Spleen (tissue), 7 donors: Measurements from ENCODE around the gene RBM3.

ENCODE experiments used
- CTCF ChIP-seq, 11 experiments: fragments of 200-600 bp in 7 of 11; fragments of 450-650 bp in 4 of 11; sonication (generic) in 4 of 11; IDR thresholded peaks in 8 of 11; conservative IDR thresholded peaks in 3 of 11; 1 replicate in 7 of 11; 2 replicates in 4 of 11; pipeline versions ENCODE4 v1.4.0 to v1.8.0; 2016 to 2021; ENCODE audit warnings: antibody characterized with exemption in 11 of 11, inconsistent platforms in 4 of 11, mild to moderate bottlenecking in 1 of 11
- POLR2A ChIP-seq, 3 donors: fragments of 450-650 bp; IDR thresholded peaks; one replicate each; pipeline ENCODE4 v1.5.1; 2017; ENCODE audit warnings: antibody characterized with exemption in 3 of 3, mild to moderate bottlenecking in 1 of 3
- donor health status: DM: no; HTN: no; CAD: no; lungs with moderate emphysema.
- donor health status: DM: no; HTN: no; CAD: no.
- donor health status: DM: no; HTN: no; CAD: no.

GRCh38 chrX:48580662-48581061, 6.4 kb downstream of the RBM3 start:
- TF ChIP-seq CTCF (IDR thresholded peaks at IDR 0.05 in 8 of 11, conservative IDR thresholded peaks at IDR 0.05 in 3 of 11) (no peak), POLR2A (IDR thresholded peaks at IDR 0.05) (no peak)
